Caco-2 (cell line): Measurements from ENCODE around the gene TMEM209. TPM values are rescaled to one million over a fixed set of nuclear protein-coding genes. Genes with fewer than 3 reads are reported as not detected.
"Not testable (repeated sequence)": the region's sequence is repeated elsewhere in the genome, so short reads cannot be mapped to it uniquely, and the experiment has no call there.

Experiments
- BruUV-seq: library from RNA; stranded (reverse); fragments of 400-500 nt; replicated peaks from 2 replicates; lab custom pipeline; 2021; lab: Mats Ljungman, UMichigan
- CTCF ChIA-PET: fragments of 300-600 bp; sonication (Branson Sonifier 250); formaldehyde crosslinking; loops from one replicate; lab custom pipeline; 2022; ENCODE audit warnings: antibody characterized with exemption; lab: Charles Lee
- POLR2A ChIA-PET: fragments of 300-600 bp; sonication (Branson Sonifier 250); formaldehyde crosslinking; loops from one replicate; lab custom pipeline; 2022; ENCODE audit warnings: antibody characterized with exemption; lab: Charles Lee
- DNase-seq, 2 experiments: peaks; one replicate each; pipeline versions ENCODE4 v3.0.0 to v3.0.0-alpha.2; 2020 to 2022
- H3K27me3 ChIP-seq: replicated peaks from 2 replicates; pipeline ENCODE4 v1.6.0; 2011; ENCODE audit warnings: low read length; ENCODE audit not compliant: control insufficient read depth, insufficient read depth
- H3K36me3 ChIP-seq: 2 replicates; pipeline ENCODE4 v1.5.1; 2011; ENCODE audit warnings: low read length; ENCODE audit not compliant: control insufficient read depth, insufficient read depth
- H3K4me1 ChIP-seq: fragments of 250-450 bp; sonication (Bioruptor Pico); 2 replicates; pipeline ENCODE4 v1.5.1; 2020; ENCODE audit warnings: mild to moderate bottlenecking
- H3K4me3 ChIP-seq: 2 replicates; pipeline ENCODE4 v1.5.1; 2011; ENCODE audit warnings: low read depth, mild to moderate bottlenecking, control low read depth, low read length
- H3K9me3 ChIP-seq: fragments of 250-450 bp; sonication (Bioruptor Pico); 2 replicates; pipeline ENCODE4 v1.5.1; 2020; ENCODE audit warnings: mild to moderate bottlenecking, moderate library complexity
- H3K27ac Mint-ChIP-seq: one replicate; pipeline ENCODE4 v1.8.0; 2022; ENCODE audit warnings: mixed read lengths; ENCODE audit not compliant: unreplicated experiment
- H3K27me3 Mint-ChIP-seq: one replicate; pipeline ENCODE4 v1.8.0; 2022; ENCODE audit warnings: mixed read lengths; ENCODE audit not compliant: insufficient read depth, unreplicated experiment
- H3K36me3 Mint-ChIP-seq: one replicate; pipeline ENCODE4 v1.8.0; 2022; ENCODE audit warnings: mild to moderate bottlenecking, mixed read lengths; ENCODE audit not compliant: insufficient read depth, unreplicated experiment
- H3K4me1 Mint-ChIP-seq: one replicate; pipeline ENCODE4 v1.8.0; 2022; ENCODE audit warnings: low read depth, mixed read lengths; ENCODE audit not compliant: unreplicated experiment
- H3K4me3 Mint-ChIP-seq: one replicate; pipeline ENCODE4 v1.8.0; 2022; ENCODE audit warnings: mild to moderate bottlenecking, moderate library complexity, mixed read lengths; ENCODE audit not compliant: unreplicated experiment
- H3K9me3 Mint-ChIP-seq: one replicate; pipeline ENCODE4 v1.8.0; 2022; ENCODE audit warnings: mixed read lengths; ENCODE audit not compliant: unreplicated experiment
- intact Hi-C: fragments of 100-400 bp; cut with micrococcal nuclease; formaldehyde crosslinking; loops from one replicate; pipeline ENCODE4 v1.10.0; 2022; ENCODE audit not compliant: unreplicated experiment
- total RNA-seq: library from RNA; stranded (reverse); gene quantifications from 2 replicates; pipeline ENCODE4 v1.2.3, GENCODE V29; 2022
- TF ChIP-seq, protein P1 (sequence below), 2 experiments: fragments of 200-600 bp in 1 of 2; IDR thresholded peaks; 1 replicate in 1 of 2; 2 replicates in 1 of 2; pipeline versions ENCODE4 v1.5.1 to v1.8.0; 2011 to 2022; ENCODE audit warnings: antibody characterized with exemption in 1 of 2, control low read depth in 1 of 2, inconsistent platforms in 1 of 2, low read depth in 1 of 2, low read length in 1 of 2, mild to moderate bottlenecking in 1 of 2, moderate library complexity in 1 of 2; ENCODE audit not compliant: insufficient read depth in 1 of 2, severe bottlenecking in 1 of 2, unreplicated experiment in 1 of 2

Gene TMEM209
- total RNA-seq, 1 experiment from 2014 or later = 34.5 TPM

DNA sequence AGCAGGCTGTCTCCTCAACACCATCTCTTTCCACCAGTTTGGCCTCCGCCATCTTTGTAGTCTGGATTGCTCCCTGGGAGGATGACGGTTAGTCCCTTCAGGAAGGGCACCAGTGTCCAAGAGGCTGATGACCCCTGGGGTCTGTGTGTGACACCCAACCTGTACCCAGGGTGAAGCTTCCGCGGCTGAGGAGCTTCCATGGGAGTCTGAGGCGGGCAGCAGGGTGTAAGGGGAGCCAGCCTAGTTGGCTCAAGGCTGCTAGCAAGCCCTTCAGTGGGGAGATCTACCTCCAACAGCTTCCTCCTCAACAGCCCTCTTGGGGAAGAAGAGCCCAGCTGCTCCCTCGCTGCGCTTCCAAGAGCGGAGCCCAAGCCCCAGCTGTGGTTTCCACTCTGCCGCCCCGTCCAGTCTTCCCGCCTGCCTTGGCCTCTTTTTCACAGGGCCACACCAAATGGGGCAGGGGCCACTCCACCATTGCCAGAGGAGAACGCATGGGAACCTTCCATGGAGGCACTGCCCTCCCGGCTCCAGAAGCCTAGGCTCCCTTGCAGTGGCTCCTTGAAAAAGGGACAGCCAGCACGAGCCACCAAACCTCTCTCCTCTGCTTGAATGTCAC lies 57.4 kb downstream of the TMEM209 start:
- no peaks in the 10 kb centered on the region for H3K27me3 ChIP-seq
- CTCF ChIA-PET = no interaction called here
- H3K36me3 Mint-ChIP-seq = no peaks in the 10 kb centered on the region

DNA sequence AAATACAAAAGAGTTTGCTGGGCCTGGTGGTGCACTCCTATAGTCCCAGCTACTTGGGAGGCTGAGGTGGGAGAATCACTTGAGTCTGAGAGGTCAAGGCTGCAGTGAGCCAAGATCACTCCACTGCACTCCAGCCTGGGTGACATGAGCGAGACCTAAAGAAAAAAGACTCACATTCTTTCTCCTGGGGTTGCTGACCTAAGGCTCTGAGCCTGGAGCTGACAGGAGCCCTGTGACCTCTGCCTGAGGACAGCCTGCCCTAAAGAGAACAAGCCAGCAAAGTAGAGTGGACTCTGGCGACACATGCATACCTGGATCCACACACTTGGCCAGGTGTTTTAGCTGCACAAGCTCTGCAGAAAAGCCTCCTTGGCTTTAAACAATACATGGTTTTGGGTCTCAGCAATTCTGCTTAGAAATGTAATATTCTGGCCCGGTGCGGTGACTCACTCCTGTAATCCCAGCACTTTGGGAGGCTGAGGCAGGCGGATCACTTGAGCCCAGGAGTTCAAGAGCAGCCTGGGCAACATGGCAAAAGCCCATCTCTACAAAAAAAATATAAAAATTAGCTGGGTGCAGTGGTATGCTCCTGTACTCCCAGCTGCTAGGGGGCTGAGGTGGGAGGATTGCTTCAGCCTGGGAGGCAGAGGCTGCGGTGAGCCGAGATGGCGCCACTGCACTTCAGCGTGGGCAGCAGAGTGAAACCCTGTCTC lies 58.4 kb downstream of the TMEM209 start:
- Histone ChIP-seq H3K36me3 (no peaks in the 10 kb centered on the region), H3K4me1 (peaks cover 5% of the 10 kb centered on the region; the same call in 1 of the 2 replicates), H3K27me3 (no peaks in the 10 kb centered on the region), H3K9me3 (no peaks in the 10 kb centered on the region), H3K4me3 (no peak overlapping the region)
- intact Hi-C loops = no loop called here
- Mint-ChIP-seq H3K4me3 (no peak overlapping the region), H3K36me3 (no peaks in the 10 kb centered on the region), H3K27ac (no peak overlapping the region), H3K9me3 (no peaks in the 10 kb centered on the region), H3K4me1 (no peaks in the 10 kb centered on the region), H3K27me3 (no peaks in the 10 kb centered on the region)
- no TSS peak for BruUV-seq
- ChIA-PET POLR2A (no interaction called here), CTCF (no interaction called here)
- no peak for DNase-seq
- TF ChIP-seq, protein P1, sequence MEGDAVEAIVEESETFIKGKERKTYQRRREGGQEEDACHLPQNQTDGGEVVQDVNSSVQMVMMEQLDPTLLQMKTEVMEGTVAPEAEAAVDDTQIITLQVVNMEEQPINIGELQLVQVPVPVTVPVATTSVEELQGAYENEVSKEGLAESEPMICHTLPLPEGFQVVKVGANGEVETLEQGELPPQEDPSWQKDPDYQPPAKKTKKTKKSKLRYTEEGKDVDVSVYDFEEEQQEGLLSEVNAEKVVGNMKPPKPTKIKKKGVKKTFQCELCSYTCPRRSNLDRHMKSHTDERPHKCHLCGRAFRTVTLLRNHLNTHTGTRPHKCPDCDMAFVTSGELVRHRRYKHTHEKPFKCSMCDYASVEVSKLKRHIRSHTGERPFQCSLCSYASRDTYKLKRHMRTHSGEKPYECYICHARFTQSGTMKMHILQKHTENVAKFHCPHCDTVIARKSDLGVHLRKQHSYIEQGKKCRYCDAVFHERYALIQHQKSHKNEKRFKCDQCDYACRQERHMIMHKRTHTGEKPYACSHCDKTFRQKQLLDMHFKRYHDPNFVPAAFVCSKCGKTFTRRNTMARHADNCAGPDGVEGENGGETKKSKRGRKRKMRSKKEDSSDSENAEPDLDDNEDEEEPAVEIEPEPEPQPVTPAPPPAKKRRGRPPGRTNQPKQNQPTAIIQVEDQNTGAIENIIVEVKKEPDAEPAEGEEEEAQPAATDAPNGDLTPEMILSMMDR (IDR thresholded peaks at IDR 0.05; ENCODE audit: insufficient read depth in 1 of 2, low read depth in 1 of 2, low read length in 1 of 2, severe bottlenecking in 1 of 2, unreplicated experiment in 1 of 2) = no peak

More for the DNA sequence above, 57.4 kb downstream of the TMEM209 start:
- H3K9me3 ChIP-seq = no peaks in the 10 kb centered on the region
- TF ChIP-seq, protein P1 (IDR thresholded peaks at IDR 0.05; ENCODE audit: insufficient read depth in 1 of 2, low read depth in 1 of 2, low read length in 1 of 2, severe bottlenecking in 1 of 2, unreplicated experiment in 1 of 2) = no peak
- Mint-ChIP-seq H3K27me3 (no peaks in the 10 kb centered on the region), H3K9me3 (no peaks in the 10 kb centered on the region), H3K27ac (no peak overlapping the region), H3K4me3 (no peak overlapping the region), H3K4me1 (no peaks in the 10 kb centered on the region)
- POLR2A ChIA-PET = no interaction called here
- H3K4me3 ChIP-seq = no peak overlapping the region
- no peaks in the 10 kb centered on the region for H3K36me3 ChIP-seq
- BruUV-seq = no TSS peak
- no peak for DNase-seq
- H3K4me1 ChIP-seq = peaks cover 5% of the 10 kb centered on the region; the same call in 1 of the 2 replicates
- intact Hi-C loops = no loop called here

DNA sequence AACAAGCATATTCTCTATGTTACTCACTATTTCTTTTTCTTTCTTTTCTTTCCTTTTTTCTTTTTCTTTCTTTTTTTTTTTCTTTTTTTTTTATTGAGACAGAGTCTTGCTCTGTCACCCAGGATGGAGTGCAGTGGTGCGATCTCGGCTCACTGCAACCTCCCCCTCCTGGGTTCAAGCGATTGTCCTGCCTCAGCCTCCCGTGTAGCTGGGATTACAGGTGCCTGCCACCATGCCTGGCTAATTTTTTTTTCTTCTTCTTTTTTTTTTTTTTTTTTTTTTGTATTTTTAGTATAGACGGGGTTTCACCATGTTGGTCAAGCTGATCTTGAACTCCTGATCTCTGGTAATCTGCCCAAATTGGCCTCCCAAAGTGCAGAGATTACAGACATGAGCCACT lies 59.1 kb downstream of the TMEM209 start:
- H3K9me3 Mint-ChIP-seq, POLR2A ChIA-PET, H3K4me1 Mint-ChIP-seq, H3K27me3 ChIP-seq, H3K27ac Mint-ChIP-seq, BruUV-seq, intact Hi-C loops, H3K4me3 Mint-ChIP-seq, H3K36me3 ChIP-seq, CTCF ChIA-PET, DNase-seq, H3K36me3 Mint-ChIP-seq, H3K4me1 ChIP-seq, H3K9me3 ChIP-seq, H3K4me3 ChIP-seq, H3K27me3 Mint-ChIP-seq: not testable (repeated sequence)
